Activated gamma-delta T cell treated with anti-CD3 and anti-CD28 coated beads, Interleukin-2, amount 50 U/mL, for 16 hours (primary cell): ENCODE results near the gene TENM3.

Experiments used
- DNase-seq: peaks from one replicate; pipeline ENCODE4 v3.0.0-alpha.2; 2020; ENCODE audit warnings: low read depth

The TENM3 gene

DNA sequence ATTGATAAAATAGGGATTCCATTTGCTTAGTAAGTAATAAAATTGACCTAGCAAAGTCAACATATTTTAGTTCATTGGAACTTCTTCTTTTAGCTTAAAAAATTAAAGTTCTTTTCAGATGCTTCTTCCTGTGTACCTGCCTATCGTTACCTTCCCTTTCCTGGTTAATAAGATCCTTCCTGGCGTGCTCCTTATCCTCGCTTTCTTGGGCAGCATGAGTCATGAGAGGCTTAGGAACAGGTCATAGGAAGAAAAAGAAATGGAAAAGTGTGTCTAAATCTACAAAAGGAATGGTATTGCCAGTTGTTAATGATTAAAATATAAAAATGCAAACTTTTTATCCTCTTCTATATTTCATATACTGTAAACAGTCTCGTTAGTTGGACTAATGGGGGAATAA lies 503.7 kb downstream of the TENM3 start:
- DNase-seq = no peak

DNA sequence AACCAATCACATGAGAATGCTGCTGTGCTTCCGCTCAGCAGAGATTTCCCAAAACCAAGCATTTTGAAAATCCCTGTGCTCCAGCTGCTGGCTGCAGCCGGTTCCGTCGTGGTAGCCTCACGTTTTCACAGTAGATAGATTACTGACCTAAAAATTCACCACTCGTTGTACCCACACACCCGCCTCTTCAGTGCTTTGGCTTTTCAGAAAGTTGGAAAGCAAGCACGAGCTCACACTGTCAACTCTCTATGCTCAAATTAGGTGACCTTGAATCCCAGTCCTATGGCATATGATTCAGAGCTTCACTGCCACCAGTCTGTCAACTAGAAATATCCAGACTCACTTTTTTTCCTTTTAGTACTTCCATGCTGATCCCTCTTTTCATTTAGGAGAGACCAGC lies 505.1 kb downstream of the TENM3 start:
- DNase-seq = no peak

DNA sequence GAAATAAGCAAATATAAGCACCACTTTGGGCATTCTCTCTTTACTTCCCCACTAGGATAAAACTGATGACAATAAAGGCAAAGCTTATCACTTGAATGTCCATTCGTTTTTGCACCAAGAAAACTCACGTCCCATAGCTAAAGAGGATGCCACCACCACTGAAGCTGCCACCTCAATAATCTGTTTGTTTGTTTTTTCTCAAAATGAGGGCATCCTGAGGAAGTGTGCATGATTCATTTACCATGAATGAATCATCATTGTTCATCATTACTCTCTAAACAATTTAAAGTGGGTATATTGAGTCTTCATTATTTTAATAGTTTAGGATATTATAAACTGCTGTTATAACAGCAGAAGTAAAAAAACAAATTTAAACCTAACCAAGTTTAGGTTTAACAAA lies 505.7 kb downstream of the TENM3 start:
- no peak for DNase-seq

DNA sequence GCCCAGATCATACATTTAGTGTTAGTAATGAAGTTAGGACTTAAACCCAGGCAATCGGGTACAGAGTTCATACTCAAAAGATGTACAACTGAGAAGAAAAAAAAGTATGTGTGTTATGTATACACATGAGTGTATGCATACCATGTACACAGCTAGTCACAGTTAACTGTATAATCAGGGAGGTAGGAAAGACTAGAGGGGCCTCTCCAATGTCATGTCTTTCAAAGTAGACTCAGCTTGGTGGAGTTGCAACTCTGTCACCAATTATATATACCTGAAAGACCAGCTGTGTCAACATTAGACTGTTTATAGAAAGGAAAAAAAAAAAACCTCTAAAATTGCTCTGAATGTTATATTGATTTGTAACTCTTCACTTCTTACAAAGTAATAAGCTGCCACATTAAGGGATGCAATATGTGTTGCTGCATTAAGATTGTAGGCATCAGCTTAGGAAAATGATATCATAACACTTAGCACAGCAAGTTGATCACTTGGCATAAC lies 506.5 kb downstream of the TENM3 start:
- DNase-seq = no peak

DNA sequence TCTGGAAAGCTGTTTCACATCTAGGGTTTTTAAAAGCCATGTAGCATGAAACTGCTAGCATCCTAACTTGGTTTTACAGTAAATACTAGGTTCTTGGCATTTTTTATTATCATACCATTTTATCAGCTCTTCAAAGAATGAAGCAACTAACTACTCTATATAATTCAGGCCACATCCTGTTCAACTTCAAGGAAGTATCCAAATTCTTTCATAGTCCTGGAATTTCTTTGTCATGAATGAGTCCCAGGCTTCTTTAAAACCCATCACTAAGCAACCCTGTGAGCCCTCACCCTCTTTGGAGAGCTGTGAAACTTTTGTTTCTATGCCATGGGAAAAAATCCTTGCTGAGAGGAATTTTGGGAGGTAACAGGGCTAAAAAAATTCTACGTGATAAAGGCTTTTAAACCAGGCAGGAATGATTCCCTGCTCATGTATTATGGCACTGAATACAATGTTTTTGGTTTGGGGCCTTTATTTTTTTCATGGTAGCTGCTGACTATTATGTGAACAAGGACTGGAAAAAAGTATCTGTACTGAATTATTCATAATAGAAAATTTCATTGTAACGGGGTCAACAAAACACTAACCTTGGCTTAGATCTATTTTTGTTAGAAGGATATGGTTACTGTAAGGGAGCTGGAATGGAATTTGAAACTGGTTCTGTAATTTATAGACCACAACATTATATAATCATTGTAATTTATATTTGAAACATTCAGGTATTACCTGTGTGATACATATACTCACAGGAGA lies 509.1 kb downstream of the TENM3 start:
- DNase-seq = no peak

DNA sequence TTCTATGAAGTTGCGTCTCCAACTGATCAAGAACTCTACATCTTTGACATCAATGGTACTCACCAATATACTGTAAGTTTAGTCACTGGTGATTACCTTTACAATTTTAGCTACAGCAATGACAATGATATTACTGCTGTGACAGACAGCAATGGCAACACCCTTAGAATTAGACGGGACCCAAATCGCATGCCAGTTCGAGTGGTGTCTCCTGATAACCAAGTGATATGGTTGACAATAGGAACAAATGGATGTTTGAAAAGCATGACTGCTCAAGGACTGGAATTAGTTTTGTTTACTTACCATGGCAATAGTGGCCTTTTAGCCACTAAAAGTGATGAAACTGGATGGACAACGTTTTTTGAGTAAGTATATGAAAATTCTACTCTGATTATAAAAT lies 511.7 kb downstream of the TENM3 start:
- DNase-seq = no peak

DNA sequence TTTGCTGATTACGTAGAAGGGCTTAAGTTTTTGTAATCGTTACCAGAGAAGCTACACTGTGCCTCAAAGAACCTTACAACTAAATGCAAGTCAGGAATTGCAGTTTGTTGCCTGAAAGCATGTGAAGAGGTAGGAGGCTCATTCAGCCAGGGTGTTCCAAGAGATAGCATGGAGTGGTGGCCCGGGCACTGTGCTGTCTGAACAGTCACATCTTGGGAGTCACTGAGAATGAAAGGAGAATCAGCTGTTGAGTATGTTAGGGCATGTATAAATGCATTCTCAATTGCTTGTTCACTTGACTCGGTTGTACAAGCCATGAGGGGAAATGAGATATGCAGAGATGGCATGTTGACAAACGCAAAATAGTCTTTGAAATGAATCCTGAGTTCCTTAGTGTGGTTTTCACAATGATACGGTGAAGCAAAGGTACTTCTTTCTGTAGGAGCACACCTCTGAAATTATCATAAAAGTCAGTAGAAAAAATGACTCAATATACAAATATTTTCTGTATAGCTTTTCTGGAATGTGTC lies 513.0 kb downstream of the TENM3 start:
- no peak for DNase-seq

DNA sequence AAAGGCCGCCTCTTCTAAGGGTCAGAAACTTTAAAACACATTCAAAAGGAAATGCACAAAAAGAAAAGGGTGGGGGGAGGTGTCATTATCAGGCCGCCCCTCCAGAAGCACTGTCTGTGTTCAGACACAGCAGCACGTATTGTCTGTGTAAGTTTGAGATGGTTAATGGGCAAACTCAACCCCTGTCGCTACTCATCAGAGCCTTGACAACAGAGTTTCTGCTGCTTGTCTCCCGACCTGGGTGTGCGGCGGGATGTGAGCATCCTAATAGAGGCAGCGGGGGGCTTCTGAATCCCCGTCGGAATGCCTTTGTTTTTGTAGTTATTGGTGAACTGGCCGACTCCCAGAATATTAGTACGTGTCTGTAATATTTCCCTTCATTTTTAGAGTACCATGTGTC lies 515.1 kb downstream of the TENM3 start:
- DNase-seq = no peak

DNA sequence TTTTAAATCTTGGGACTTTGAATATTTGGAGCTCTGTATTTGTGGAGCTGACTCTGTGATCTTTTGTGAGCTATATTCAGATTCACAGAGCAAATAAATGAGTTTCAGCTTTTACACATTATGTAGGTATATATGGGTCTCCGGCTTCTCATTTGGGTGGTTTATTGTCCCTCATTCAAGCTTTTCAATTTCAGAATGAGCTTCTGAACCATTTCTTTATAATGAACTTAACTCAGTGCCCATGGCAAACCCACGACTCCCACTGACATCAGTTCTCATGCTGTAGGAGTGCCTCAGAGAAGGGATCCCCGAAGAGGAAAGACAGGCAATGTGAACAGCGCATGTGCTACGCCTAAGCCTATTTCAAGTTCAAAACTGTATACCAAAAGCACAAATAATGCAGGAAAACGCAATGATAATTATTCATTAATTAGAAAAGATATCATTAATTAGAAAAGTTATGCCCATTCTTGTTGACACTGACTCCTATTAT lies 517.4 kb downstream of the TENM3 start:
- DNase-seq = no peak

DNA sequence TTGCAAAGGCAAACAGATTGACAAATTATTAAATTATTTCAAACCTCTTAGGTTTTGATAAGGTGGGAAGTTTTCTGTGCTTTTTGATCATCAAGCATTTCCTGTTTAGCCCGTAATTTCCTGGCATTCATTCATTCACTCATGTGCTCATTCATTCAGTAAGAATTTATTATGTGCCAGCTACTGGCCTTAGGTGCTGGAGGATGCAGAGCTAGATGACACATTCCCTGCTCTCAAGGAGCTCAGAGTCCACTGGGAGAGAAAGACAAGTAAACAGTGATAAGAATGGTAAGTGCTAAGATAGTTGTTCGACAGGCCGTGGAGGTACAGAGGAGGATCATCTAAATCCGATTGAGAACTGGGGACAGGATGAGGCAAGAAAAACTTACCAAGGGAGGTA lies 520.9 kb downstream of the TENM3 start:
- DNase-seq = no peak

DNA sequence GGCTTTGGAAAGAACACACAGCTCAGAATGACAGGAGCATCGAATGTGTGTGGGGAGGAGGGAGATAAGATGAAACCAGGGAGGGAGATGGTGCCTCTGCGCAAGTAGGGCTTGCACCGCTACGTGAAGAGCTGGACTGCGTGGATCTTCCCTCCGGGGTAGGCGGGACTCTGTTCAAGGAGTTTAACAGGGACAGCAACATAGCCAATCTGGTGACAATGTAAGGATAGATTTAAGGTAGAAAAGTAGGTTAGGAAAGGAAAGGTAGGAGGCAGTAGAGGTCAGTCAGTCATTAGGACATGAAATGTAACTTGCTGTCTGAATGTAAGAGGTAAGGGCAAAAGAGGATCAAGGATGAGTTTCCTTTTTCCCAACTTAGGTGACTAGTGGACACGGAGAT lies 521.4 kb downstream of the TENM3 start:
- DNase-seq = no peak

DNA sequence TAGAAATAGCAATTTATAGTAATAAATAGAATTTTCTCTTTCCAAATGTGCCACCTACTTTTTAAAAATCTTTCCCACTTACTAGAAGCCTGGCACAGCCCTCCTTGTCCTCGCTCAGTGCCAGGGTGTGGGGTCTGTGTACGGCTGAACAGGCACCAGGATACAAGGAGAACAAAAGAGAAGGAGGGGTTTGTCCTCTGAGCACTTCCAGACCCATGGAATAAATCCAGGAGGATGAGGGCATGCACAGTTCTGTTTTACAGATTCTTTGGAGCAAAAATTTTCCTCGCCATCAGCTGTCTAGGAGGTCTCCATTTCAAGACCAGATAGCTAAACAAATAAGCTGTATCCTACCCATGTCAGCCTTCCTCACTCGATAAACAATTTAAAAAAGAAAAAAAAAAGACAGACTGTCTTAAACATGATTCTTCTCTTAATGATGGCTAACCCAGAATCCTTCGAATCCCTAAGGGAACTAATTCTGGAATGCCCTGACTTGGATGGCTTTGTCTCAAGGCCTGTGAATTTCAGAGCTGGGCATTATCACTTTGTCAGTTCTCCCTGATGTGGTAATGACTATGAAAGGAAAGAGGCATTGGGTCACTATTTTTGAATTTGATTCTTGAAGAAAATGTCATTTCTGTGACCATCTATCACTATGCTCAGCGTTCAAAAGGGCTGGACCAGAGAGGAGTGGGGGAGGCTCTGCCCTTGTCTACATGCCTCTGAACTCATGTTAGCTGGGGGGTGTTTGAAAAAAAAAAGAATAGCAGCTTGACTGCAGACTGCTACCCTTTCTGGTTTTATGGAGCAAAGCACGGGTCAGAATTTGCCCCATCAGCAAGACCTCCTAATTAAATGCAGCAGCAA lies 523.0 kb downstream of the TENM3 start:
- DNase-seq = no peak

DNA sequence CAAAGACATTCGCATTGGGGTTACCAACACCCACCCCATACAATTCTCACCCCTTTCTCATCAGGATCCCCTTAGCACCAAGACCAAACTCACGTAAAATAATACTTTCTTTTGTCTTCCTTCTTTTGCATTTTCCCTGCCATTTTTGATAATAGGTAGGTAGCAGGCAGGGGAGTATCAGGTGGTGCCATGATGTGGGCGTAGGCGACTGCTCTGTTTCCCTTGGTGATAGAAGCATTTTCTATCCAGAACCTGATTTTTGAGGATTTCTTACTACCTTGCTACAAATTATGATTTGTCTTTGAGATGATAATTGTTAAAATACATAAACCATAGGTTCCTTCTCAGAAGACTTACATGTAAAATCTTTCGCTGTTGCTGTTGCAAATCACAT lies 523.7 kb downstream of the TENM3 start:
- no peak for DNase-seq

DNA sequence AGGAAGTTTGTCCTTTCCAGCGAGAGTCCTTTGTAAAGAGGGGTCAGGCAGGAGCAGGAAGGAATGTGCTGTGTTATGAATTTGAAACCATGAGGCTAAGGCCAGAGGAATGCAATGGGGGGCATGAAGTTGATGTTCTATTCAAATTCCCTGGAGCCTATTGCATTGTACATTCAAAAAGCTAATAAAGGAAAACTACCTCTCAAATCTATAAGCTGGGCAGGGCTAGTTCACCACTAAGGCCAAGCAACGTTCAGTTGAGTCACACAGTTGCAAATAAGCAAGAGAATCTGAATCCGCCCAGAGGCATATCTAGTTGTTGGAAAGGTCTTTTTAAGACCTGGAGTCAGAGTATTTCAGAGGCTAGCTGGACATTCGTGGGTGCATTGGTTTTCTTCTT lies 525.6 kb downstream of the TENM3 start:
- no peak for DNase-seq

DNA sequence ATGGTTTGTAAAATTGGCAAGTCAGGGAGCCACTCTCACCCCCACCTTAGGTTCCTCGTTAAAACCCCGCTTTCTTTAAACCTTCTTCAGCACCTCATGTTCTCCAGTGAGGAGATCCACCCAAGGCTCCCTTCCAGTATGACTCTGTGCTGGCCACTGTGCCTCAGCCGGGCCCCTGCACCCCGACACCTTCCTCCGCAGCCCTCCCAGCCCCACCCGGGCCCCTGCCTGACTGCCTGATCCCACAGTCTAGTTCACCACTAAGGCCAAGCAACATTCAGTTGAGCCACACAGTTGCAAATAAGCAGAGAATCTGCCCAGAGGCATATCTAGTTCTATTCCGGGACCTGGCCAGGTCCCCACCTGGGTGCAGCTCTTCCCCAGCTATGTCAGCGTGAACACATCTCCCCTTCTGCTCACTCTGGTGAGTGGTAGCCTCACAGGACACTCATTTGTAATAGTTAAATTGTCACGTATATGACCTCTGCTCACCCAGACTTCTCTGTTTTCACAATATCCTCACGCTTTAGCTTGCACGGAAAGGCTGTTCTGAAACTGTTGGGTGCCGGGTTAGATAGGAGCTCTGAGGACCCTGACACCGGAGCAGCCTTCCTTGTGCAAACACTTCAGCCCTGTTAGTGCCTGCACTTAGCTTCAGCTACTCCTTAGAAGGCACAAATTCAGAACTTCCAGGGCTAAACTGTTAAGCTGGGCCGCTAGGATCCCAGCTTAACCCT lies 527.2 kb downstream of the TENM3 start:
- DNase-seq = no peak

DNA sequence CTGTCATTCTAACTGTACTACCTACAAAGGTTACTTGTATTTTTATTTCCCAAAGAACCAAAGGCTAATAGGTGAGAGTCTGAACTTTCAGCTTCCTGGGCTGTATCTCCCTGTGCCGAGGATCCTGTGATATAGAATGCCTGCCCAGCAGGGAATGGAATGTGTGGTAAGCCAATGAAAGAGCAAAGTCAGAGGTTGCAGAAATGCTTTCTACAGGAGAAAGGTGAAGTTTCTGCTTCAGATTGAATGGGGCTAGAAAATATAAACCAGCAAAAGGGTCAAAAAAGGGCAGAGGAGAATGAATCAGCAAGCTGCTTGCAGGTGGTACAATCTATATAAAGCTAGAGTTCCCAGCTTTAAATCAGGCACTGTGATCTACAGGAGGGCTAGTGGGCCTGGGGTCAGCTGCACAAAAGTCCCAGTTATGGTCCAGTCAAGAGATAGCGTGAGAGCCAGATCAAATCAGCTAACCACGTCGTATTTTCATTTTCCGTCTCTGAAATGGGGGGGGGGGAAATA lies 527.9 kb downstream of the TENM3 start:
- no peak for DNase-seq

DNA sequence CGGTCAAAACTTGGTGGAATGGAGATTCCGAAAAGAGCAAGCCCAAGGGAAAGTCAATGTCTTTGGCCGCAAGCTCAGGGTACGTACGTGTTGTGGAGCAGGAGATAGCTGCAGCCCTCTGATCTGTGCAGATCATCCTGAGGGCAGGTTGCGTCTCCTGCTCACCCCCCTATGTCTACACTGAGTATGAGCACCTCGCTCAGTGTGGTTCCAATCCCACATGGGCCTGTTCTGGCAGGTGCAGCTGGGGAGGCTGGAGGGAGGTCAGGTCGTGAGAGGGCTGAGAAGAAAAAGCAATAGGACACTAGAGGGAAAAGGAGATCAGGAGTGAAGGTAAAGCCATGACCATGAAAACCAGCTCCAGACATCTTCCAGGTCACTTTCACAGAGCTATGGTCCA lies 531.9 kb downstream of the TENM3 start:
- DNase-seq = no peak

DNA sequence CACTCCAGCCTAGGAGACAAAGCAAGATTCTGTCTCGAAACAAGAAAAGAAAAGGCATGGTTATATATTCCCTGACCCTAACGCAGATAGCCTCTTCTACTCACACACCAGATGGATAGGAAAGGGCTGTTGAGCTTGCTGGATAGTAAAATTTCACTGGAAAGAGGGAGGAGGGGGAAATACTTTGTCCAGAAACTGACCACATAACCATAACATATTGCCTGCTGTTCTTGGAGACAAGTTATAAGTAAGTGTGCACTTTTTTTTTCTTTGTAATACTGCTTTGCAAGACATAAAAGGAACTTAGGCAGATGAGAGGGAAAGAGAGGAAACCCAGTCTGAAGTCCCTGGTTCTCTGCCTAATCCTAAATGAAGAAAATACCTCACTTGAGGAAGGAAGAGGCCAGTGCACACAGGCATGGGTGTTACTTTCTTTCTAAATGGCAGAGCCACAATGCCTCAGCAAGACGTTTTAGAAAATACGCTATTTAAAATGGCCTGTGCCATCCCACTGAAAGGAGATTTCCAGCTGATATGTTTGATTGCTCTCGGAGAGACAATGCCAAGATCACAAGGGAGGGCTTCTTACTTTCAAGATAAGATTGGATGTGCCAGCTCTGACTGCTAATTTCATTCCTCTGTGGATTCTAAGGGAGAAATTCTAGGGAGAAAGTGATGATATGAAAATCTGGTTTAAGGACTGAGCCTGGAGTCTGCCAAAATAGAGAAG lies 533.3 kb downstream of the TENM3 start:
- no peak for DNase-seq

DNA sequence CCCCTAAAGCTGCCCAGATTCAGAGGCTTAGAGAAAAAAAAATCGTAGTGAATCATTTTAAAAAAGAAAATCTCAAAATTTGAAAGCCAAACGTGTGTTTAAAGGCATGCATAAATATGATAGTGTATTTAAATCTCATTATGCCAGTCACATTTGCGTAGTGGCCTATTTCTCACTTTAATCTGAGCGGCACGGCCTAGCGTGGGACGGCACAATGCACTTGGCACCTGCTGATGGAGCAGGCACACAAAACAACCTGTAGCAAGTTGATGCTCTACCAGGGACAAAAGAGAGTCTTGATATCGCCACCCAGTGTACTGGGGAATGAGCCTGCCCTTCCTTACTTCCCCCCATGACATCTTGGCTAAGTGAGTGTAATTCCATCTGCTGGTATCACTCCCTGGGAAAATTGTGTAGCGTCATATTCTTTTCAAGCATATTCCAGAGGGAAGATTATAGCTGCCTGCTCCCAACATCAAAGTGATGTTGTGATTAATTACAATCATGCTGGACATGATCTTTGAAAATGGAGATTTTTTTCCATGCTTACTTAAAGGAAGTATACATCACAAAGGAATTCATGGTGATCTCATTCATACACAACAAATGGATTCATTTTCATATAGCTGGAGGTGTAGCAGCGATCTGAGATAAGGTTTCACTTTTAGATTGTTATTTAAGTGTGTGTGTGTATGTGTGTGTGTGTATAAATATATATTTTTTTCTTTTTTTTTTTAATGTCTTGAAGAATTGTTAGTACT lies 535.2 kb downstream of the TENM3 start:
- DNase-seq = no peak

DNA sequence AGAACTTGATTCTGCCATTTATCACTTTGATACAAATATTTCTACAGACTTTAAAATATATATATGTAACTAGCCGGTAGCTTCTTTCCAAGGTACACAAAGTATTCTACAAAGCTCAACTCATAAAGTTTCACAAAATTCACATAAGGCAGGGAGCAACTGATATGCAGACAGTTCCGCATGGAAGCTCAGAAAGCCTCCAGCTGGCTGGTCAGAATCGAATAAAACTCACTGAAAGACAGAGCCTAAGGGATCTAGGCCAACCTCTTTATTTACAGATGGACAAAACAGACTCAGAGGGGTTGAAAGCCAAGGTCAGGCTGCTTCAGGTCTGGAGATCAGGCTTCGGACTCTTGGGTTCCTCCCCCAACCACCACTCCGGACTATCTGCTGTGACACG lies 543.8 kb downstream of the TENM3 start:
- DNase-seq = no peak

DNA sequence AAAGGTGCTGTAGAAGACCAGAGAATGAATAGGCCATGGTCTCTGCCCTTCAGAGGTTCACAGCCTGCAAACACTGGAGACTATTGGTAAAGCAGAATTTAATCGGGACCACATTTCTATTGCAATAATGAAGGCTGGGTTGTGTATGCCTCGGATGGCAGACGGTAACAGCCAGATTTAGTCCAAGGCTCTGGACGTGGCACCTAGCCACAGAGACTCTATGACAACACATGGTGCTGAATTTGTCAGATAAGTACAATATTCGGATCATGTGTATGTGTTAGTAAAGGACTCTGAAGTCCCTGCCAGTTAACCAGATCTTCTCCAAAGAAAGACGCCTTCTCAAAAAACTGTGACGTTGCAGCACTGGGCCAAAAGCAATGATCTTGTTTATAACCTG lies 545.0 kb downstream of the TENM3 start:
- DNase-seq = no peak
